Measurements from ENCODE around the gene TIGD1. TPM values are rescaled to one million over a fixed set of nuclear protein-coding genes. Genes with fewer than 3 reads are reported as not detected.

Gene TIGD1
- total RNA-seq, 2 experiments from 2014 or later: 18.5 to 27.8 TPM

- BruUV-seq (replicated peaks): no TSS peak
- no peak overlapping the region for H3K27ac ChIP-seq (ENCODE audit: low read depth, low read length, poor library complexity, severe bottlenecking)
- peak overlapping the region; percentile 93 for H3K4me3 ChIP-seq (ENCODE audit: low read depth, low read length, poor library complexity, severe bottlenecking)
- peaks cover 61% of the 10 kb centered on the region for H3K79me2 ChIP-seq (ENCODE audit: insufficient read depth, low read depth, low read length)
- POLR2A ChIA-PET: interaction anchor here (0.6 to 0.7 kb wide), 2 partner anchors 54 to 874 kb away, joined by 3 to 4 read pairs; no protein-coding TSS in a partner anchor
- intact Hi-C loops (cut with micrococcal nuclease; ENCODE audit: unreplicated experiment): loop anchor here (5.0 kb wide), 1 partner anchor 589 kb away; the partner anchor contains the start of gene DIS3L2
- H2AFZ ChIP-seq (ENCODE audit: low read length): no peak overlapping the region
- peaks cover 7% of the 10 kb centered on the region; the same call in 1 of the 2 replicates for H4K20me1 ChIP-seq (ENCODE audit: insufficient read depth, low read length)
- no peak for DNase-seq (ENCODE audit: low spot score)
- peaks cover 58% of the 10 kb centered on the region for H3K36me3 ChIP-seq (ENCODE audit: insufficient read depth, low read length)
- no peaks in the 10 kb centered on the region for H3K9me2 ChIP-seq (ENCODE audit: insufficient read depth, low read length)
- peaks cover 5% of the 10 kb centered on the region; the same call in 1 of the 2 replicates for H3K9me3 ChIP-seq (ENCODE audit: low read length)
- H3K4me2 ChIP-seq (ENCODE audit: low read length): peak overlapping the region; percentile 85
- peaks cover 19% of the 10 kb centered on the region for H3K4me1 ChIP-seq (ENCODE audit: insufficient read depth, low read length, poor library complexity, severe bottlenecking)
- TF ChIP-seq EZH2phosphoT487 (IDR thresholded peaks at IDR 0.05; ENCODE audit: borderline replicate concordance, low read depth, low read length): no peak
- TF ChIP-seq, protein P1, sequence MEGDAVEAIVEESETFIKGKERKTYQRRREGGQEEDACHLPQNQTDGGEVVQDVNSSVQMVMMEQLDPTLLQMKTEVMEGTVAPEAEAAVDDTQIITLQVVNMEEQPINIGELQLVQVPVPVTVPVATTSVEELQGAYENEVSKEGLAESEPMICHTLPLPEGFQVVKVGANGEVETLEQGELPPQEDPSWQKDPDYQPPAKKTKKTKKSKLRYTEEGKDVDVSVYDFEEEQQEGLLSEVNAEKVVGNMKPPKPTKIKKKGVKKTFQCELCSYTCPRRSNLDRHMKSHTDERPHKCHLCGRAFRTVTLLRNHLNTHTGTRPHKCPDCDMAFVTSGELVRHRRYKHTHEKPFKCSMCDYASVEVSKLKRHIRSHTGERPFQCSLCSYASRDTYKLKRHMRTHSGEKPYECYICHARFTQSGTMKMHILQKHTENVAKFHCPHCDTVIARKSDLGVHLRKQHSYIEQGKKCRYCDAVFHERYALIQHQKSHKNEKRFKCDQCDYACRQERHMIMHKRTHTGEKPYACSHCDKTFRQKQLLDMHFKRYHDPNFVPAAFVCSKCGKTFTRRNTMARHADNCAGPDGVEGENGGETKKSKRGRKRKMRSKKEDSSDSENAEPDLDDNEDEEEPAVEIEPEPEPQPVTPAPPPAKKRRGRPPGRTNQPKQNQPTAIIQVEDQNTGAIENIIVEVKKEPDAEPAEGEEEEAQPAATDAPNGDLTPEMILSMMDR (conservative IDR thresholded peaks at IDR 0.05; ENCODE audit: low read length): no peak
- CTCF ChIA-PET (ENCODE audit: unreplicated experiment): no interaction called here
Observed at GRCh38 chr2:232551776-232552175, 1.4 kb upstream of the TIGD1 start.

- ChIA-PET POLR2A (interaction anchor here (0.6 kb wide), 2 partner anchors 54 to 843 kb away, joined by 3 to 4 read pairs; partner anchors contain the start of gene PTMA), CTCF (ENCODE audit: unreplicated experiment) (interaction anchor here (0.6 kb wide), 1 partner anchor 1498 kb away, joined by 3 read pairs; no protein-coding TSS in a partner anchor)
- Histone ChIP-seq H3K4me3 (ENCODE audit: low read depth, low read length, poor library complexity, severe bottlenecking) (peak overlapping the region; percentile 93), H3K9me3 (ENCODE audit: low read length) (peaks cover 5% of the 10 kb centered on the region; the same call in 1 of the 2 replicates), H3K4me2 (ENCODE audit: low read length) (peak overlapping the region; percentile 85), H4K20me1 (ENCODE audit: insufficient read depth, low read length) (peaks cover 7% of the 10 kb centered on the region; the same call in 1 of the 2 replicates), H3K36me3 (ENCODE audit: insufficient read depth, low read length) (peaks cover 58% of the 10 kb centered on the region), H3K27ac (ENCODE audit: low read depth, low read length, poor library complexity, severe bottlenecking) (peak overlapping the region; percentile 84), H3K4me1 (ENCODE audit: insufficient read depth, low read length, poor library complexity, severe bottlenecking) (peaks cover 19% of the 10 kb centered on the region), H3K79me2 (ENCODE audit: insufficient read depth, low read depth, low read length) (peaks cover 61% of the 10 kb centered on the region), H2AFZ (ENCODE audit: low read length) (peak overlapping the region; percentile 50; the same call in 1 of the 2 replicates), H3K9me2 (ENCODE audit: insufficient read depth, low read length) (no peaks in the 10 kb centered on the region)
- BruUV-seq (replicated peaks): TSS peak; percentile 64
- no peak for TF ChIP-seq EZH2phosphoT487 (IDR thresholded peaks at IDR 0.05; ENCODE audit: borderline replicate concordance, low read depth, low read length)
- TF ChIP-seq, protein P1 (conservative IDR thresholded peaks at IDR 0.05; ENCODE audit: low read length): no peak
- DNase-seq (ENCODE audit: low spot score): peak; percentile 21
- intact Hi-C loops (cut with micrococcal nuclease; ENCODE audit: unreplicated experiment): loop anchor here (5.0 kb wide), 1 partner anchor 589 kb away; the partner anchor contains the start of gene DIS3L2
Observed at GRCh38 chr2:232551250-232551638, 887 bp upstream of the TIGD1 start.
